Measurements from ENCODE around the gene CAMK2D.

The CAMK2D gene

DNA sequence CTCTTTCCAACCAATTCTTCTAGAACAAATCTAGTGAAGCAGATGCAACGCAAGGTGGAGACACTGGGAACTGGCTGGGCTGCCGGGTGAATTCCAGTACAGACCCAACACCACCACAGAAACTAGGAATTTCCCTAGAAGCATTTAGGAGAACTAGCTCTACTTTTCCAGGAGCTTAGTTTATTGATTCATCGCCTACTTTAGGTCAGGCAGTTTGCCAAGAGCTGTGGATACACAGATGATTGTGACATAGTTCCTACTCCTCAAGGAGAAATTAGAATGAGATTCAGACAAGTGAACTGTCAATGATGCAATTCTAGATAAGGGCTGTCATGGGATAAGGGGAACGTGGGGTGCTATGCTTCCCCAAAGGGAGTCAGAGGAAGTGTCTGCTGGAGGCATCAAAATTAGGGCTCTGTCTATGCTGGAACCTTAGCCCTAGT lies 350.0 kb downstream of the CAMK2D start:
- TF ChIP-seq ISL1 (CRISPR knock-in tag; IDR thresholded peaks at IDR 0.05) (peak; percentile 28), OSR1 (CRISPR knock-in tag; IDR thresholded peaks at IDR 0.05) (no peak)
- ATAC-seq: no peak

DNA sequence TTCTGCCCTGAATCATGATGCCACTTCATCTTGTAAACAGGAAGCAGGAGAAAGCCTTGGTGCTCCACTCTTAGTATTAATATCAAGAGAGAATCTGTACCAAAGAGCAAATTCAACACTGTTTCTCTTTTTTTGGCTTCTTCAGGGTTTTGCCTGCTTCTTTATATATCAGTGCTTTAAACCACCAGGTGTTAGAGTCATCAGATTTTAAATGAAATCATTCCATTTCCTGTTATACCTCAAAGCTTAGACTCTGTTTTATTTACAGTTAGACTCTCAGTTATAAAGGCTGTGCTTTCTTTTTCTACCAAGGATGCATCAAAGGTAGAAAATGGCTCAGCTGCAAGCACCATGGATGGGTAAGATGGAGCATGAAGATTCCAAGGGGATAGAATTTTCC lies 350.9 kb downstream of the CAMK2D start:
- no peak for ATAC-seq
- no peak for TF ChIP-seq ZNF70 (CRISPR knock-in tag; IDR thresholded peaks at IDR 0.05)
- TF ChIP-seq OSR1 (CRISPR knock-in tag; IDR thresholded peaks at IDR 0.05): no peak
- no peak for TF ChIP-seq ZNF565 (CRISPR knock-in tag; conservative IDR thresholded peaks at IDR 0.05; ENCODE audit: low read depth)
- no peak for TF ChIP-seq PPARA (CRISPR knock-in tag; IDR thresholded peaks at IDR 0.05; ENCODE audit: borderline replicate concordance)
- no peak for TF ChIP-seq ZFP3 (CRISPR knock-in tag; IDR thresholded peaks at IDR 0.05)
- no peak for TF ChIP-seq ISL1 (CRISPR knock-in tag; IDR thresholded peaks at IDR 0.05)
- TF ChIP-seq RARB (CRISPR knock-in tag; IDR thresholded peaks at IDR 0.05): no peak
- no peak for TF ChIP-seq ZC3H10 (CRISPR knock-in tag; IDR thresholded peaks at IDR 0.05)
- no peak for TF ChIP-seq CSDC2 (CRISPR knock-in tag; IDR thresholded peaks at IDR 0.05)
- TF ChIP-seq, protein P1, sequence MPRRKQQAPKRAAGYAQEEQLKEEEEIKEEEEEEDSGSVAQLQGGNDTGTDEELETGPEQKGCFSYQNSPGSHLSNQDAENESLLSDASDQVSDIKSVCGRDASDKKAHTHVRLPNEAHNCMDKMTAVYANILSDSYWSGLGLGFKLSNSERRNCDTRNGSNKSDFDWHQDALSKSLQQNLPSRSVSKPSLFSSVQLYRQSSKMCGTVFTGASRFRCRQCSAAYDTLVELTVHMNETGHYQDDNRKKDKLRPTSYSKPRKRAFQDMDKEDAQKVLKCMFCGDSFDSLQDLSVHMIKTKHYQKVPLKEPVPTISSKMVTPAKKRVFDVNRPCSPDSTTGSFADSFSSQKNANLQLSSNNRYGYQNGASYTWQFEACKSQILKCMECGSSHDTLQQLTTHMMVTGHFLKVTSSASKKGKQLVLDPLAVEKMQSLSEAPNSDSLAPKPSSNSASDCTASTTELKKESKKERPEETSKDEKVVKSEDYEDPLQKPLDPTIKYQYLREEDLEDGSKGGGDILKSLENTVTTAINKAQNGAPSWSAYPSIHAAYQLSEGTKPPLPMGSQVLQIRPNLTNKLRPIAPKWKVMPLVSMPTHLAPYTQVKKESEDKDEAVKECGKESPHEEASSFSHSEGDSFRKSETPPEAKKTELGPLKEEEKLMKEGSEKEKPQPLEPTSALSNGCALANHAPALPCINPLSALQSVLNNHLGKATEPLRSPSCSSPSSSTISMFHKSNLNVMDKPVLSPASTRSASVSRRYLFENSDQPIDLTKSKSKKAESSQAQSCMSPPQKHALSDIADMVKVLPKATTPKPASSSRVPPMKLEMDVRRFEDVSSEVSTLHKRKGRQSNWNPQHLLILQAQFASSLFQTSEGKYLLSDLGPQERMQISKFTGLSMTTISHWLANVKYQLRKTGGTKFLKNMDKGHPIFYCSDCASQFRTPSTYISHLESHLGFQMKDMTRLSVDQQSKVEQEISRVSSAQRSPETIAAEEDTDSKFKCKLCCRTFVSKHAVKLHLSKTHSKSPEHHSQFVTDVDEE (CRISPR knock-in tag; IDR thresholded peaks at IDR 0.05): no peak
- TF ChIP-seq BACH2 (CRISPR knock-in tag; IDR thresholded peaks at IDR 0.05; ENCODE audit: borderline replicate concordance): no peak
- no peak for TF ChIP-seq TCF4 (CRISPR knock-in tag; IDR thresholded peaks at IDR 0.05; ENCODE audit: borderline replicate concordance)
- no peak for TF ChIP-seq GLIS3 (CRISPR knock-in tag; IDR thresholded peaks at IDR 0.05)
- TF ChIP-seq ESRRG (CRISPR knock-in tag; IDR thresholded peaks at IDR 0.05): no peak
- TF ChIP-seq ZNF8 (CRISPR knock-in tag; IDR thresholded peaks at IDR 0.05): no peak
- no peak for TF ChIP-seq ARNTL (CRISPR knock-in tag; IDR thresholded peaks at IDR 0.05; ENCODE audit: borderline replicate concordance, low read depth)

DNA sequence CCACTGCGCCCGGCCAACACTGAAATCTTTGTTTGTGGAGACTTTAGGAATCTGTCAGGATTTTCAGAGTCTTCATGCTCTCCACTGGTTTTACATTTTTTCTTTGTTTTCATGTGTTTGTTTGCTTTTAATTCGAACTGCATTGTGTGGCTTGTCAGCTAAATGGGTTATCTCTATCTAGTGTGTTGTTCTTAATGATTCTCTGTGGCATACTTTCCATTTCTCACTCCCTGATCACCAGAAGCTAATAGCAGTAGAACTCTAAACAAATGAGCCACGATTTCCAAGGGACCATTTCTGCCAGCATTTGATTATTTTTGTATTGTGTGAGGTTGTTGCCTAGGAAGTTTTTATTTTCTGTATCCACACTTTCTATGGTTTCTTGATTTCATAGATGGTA lies 352.4 kb downstream of the CAMK2D start:
- TF ChIP-seq OSR1 (CRISPR knock-in tag; IDR thresholded peaks at IDR 0.05) (no peak), CSDC2 (CRISPR knock-in tag; IDR thresholded peaks at IDR 0.05) (no peak), ZC3H10 (CRISPR knock-in tag; IDR thresholded peaks at IDR 0.05) (no peak), BACH2 (CRISPR knock-in tag; IDR thresholded peaks at IDR 0.05; ENCODE audit: borderline replicate concordance) (no peak), ISL1 (CRISPR knock-in tag; IDR thresholded peaks at IDR 0.05) (no peak), TOX (CRISPR knock-in tag; IDR thresholded peaks at IDR 0.05; ENCODE audit: borderline replicate concordance) (no peak), TCF4 (CRISPR knock-in tag; IDR thresholded peaks at IDR 0.05; ENCODE audit: borderline replicate concordance) (no peak), GLIS3 (CRISPR knock-in tag; IDR thresholded peaks at IDR 0.05) (no peak)
- TF ChIP-seq, protein P2, sequence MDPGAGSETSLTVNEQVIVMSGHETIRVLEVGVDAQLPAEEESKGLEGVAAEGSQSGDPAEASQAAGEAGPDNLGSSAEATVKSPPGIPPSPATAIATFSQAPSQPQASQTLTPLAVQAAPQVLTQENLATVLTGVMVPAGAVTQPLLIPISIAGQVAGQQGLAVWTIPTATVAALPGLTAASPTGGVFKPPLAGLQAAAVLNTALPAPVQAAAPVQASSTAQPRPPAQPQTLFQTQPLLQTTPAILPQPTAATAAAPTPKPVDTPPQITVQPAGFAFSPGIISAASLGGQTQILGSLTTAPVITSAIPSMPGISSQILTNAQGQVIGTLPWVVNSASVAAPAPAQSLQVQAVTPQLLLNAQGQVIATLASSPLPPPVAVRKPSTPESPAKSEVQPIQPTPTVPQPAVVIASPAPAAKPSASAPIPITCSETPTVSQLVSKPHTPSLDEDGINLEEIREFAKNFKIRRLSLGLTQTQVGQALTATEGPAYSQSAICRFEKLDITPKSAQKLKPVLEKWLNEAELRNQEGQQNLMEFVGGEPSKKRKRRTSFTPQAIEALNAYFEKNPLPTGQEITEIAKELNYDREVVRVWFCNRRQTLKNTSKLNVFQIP (CRISPR knock-in tag; IDR thresholded peaks at IDR 0.05; ENCODE audit: borderline replicate concordance, low read depth): no peak
- no peak for ATAC-seq

DNA sequence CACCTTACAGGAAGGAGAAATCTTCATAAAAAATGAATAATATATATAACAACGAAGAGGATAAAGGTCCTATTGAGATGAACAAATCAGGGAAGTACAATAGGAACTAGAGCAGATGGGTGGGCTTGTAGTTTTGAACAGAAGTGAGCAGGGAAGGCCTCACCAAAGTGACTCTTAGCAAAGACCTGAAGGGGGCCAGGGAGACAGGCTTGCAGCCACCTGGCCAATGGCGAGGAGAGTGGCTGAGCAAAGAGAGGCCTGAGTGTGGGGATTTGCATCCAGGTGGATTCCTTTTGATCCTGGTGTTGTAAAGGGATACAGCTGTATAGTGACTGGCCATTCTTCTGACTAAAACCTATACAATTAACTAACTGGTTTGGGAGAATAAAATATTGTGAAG lies 354.1 kb downstream of the CAMK2D start:
- TF ChIP-seq TOX (CRISPR knock-in tag; IDR thresholded peaks at IDR 0.05; ENCODE audit: borderline replicate concordance) (no peak), ZFP30 (CRISPR knock-in tag; IDR thresholded peaks at IDR 0.05) (no peak), ZNF565 (CRISPR knock-in tag; conservative IDR thresholded peaks at IDR 0.05; ENCODE audit: low read depth) (no peak), BACH2 (CRISPR knock-in tag; IDR thresholded peaks at IDR 0.05; ENCODE audit: borderline replicate concordance) (no peak), ZC3H10 (CRISPR knock-in tag; IDR thresholded peaks at IDR 0.05) (no peak), CSDC2 (CRISPR knock-in tag; IDR thresholded peaks at IDR 0.05) (no peak), ISL1 (CRISPR knock-in tag; IDR thresholded peaks at IDR 0.05) (no peak), OSR1 (CRISPR knock-in tag; IDR thresholded peaks at IDR 0.05) (no peak), ZNF70 (CRISPR knock-in tag; IDR thresholded peaks at IDR 0.05) (no peak), ESRRG (CRISPR knock-in tag; IDR thresholded peaks at IDR 0.05) (no peak), PPARA (CRISPR knock-in tag; IDR thresholded peaks at IDR 0.05; ENCODE audit: borderline replicate concordance) (no peak), SNAI2 (CRISPR knock-in tag; IDR thresholded peaks at IDR 0.05) (no peak), ZFP3 (CRISPR knock-in tag; IDR thresholded peaks at IDR 0.05) (no peak)
- TF ChIP-seq, protein P3, sequence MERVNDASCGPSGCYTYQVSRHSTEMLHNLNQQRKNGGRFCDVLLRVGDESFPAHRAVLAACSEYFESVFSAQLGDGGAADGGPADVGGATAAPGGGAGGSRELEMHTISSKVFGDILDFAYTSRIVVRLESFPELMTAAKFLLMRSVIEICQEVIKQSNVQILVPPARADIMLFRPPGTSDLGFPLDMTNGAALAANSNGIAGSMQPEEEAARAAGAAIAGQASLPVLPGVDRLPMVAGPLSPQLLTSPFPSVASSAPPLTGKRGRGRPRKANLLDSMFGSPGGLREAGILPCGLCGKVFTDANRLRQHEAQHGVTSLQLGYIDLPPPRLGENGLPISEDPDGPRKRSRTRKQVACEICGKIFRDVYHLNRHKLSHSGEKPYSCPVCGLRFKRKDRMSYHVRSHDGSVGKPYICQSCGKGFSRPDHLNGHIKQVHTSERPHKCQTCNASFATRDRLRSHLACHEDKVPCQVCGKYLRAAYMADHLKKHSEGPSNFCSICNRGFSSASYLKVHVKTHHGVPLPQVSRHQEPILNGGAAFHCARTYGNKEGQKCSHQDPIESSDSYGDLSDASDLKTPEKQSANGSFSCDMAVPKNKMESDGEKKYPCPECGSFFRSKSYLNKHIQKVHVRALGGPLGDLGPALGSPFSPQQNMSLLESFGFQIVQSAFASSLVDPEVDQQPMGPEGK (CRISPR knock-in tag; IDR thresholded peaks at IDR 0.05; ENCODE audit: borderline replicate concordance): no peak
- TF ChIP-seq, protein P1 (CRISPR knock-in tag; IDR thresholded peaks at IDR 0.05): no peak
- TF ChIP-seq, protein P4, sequence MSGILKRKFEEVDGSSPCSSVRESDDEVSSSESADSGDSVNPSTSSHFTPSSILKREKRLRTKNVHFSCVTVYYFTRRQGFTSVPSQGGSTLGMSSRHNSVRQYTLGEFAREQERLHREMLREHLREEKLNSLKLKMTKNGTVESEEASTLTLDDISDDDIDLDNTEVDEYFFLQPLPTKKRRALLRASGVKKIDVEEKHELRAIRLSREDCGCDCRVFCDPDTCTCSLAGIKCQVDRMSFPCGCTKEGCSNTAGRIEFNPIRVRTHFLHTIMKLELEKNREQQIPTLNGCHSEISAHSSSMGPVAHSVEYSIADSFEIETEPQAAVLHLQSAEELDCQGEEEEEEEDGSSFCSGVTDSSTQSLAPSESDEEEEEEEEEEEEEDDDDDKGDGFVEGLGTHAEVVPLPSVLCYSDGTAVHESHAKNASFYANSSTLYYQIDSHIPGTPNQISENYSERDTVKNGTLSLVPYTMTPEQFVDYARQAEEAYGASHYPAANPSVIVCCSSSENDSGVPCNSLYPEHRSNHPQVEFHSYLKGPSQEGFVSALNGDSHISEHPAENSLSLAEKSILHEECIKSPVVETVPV (CRISPR knock-in tag; IDR thresholded peaks at IDR 0.05): no peak
- no peak for ATAC-seq
